ENCODE data around the gene AFDN.

DNA sequence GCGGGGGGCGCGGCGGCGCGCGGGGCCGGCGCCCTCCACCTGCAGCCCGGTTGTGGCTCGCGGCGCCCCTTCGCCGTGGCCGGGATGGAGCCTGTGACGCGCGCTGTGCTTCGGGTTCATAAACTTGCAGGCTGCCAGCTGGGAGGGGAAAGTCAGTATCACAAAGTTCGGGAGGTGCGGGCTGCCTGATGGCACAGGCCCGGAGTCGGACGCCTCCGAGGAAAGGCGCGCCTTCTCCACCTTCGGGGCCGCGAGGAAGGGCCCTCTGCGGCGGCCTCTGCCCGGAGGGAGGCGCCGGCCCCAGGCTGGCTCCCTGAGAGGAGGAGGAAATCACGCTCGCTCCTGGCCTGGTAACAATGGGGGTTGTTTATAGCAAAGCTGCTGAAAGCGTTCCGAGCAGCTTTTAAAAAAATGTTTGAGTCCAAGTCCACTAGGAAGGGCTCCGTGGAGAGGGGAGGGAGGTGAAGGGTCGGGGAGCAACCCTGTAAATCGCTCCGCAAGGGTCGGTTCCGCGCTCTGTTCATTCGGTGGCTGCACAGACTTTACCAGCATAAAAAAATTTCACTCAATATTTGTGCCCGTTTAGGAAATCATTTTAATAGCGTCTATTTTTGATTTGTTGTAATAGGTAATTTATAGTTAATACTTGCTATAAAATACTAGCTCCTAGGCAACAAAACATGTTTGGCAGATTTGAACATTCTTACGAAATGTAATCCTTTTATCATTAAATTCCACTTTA is 1.0 kb downstream of the AFDN start:
- TF ChIP-seq POLR2A (IDR thresholded peaks at IDR 0.05), result peak; percentile 64
- TF ChIP-seq, protein P1, sequence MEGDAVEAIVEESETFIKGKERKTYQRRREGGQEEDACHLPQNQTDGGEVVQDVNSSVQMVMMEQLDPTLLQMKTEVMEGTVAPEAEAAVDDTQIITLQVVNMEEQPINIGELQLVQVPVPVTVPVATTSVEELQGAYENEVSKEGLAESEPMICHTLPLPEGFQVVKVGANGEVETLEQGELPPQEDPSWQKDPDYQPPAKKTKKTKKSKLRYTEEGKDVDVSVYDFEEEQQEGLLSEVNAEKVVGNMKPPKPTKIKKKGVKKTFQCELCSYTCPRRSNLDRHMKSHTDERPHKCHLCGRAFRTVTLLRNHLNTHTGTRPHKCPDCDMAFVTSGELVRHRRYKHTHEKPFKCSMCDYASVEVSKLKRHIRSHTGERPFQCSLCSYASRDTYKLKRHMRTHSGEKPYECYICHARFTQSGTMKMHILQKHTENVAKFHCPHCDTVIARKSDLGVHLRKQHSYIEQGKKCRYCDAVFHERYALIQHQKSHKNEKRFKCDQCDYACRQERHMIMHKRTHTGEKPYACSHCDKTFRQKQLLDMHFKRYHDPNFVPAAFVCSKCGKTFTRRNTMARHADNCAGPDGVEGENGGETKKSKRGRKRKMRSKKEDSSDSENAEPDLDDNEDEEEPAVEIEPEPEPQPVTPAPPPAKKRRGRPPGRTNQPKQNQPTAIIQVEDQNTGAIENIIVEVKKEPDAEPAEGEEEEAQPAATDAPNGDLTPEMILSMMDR (IDR thresholded peaks at IDR 0.05), result no peak
